HepG2 (cell line): Measurements from ENCODE around the gene ADSS2. TPM values are rescaled to one million over a fixed set of nuclear protein-coding genes. Genes with fewer than 3 reads are reported as not detected.

ENCODE experiments used
- ATAC-seq: fragments of 200-7000 bp; cut with Tn5 transposase; 3 replicates; pipeline ENCODE4 v1.9.1; 2020; ENCODE audit warnings: mild to moderate bottlenecking, moderate library complexity
- BruUV-seq: library from RNA; stranded (reverse); fragments of 400-500 nt; replicated peaks from 2 replicates; lab custom pipeline; 2021; lab: Mats Ljungman, UMichigan
- CTCF ChIA-PET: fragments of 300-600 bp; formaldehyde crosslinking; extraction: SDS; loops from one replicate; lab custom pipeline; 2021; ENCODE audit warnings: low total read pairs, inconsistent platforms, low intra/inter-chr PET ratio; lab: Yijun Ruan, JAX
- POLR2A ChIA-PET: fragments of 350-600 bp; sonication (Branson Sonifier 250); formaldehyde crosslinking; loops from one replicate; lab custom pipeline; 2020; ENCODE audit warnings: antibody characterized with exemption, inconsistent platforms; lab: Yijun Ruan, JAX
- DNase-seq: peaks from one replicate; pipeline ENCODE4 v3.0.0-alpha.2; 2015; ENCODE audit warnings: low spot score
- FAIRE-seq: peaks from 3 replicates; lab custom pipeline; 2011; peaks lifted over from hg19 to GRCh38; lab: Jason Lieb, UNC
- H2AFZ ChIP-seq: one replicate; pipeline ENCODE4 v1.6.1; 2011; ENCODE audit warnings: low read length, inconsistent platforms
- H3K27ac ChIP-seq: fragments of 300-600 bp; 3 replicates; pipeline ENCODE4 v1.8.0; 2011; ENCODE audit warnings: mixed run types, mild to moderate bottlenecking, mixed read lengths, low read length, inconsistent platforms; ENCODE audit not compliant: insufficient read depth; ENCODE audit errors: extremely low read length
- H3K27me3 ChIP-seq, 2 experiments: fragments of 200-600 bp in 1 of 2; 2 replicates in 1 of 2; 3 replicates in 1 of 2; pipeline versions ENCODE4 v1.6.0 to v1.8.0; 2011; ENCODE audit warnings: low read length in 2 of 2, mild to moderate bottlenecking in 2 of 2, moderate library complexity in 2 of 2, inconsistent platforms in 1 of 2; ENCODE audit not compliant: insufficient read depth in 2 of 2, control insufficient read depth in 1 of 2
- H3K36me3 ChIP-seq, 2 experiments: fragments of 200-600 bp in 1 of 2; replicated peaks in 1 of 2; 2 replicates in 1 of 2; 3 replicates in 1 of 2; pipeline versions ENCODE4 v1.5.1 to v1.8.0; 2011; ENCODE audit warnings: low read length in 2 of 2, inconsistent platforms in 1 of 2; ENCODE audit not compliant: insufficient read depth in 2 of 2, control insufficient read depth in 1 of 2
- H3K4me1 ChIP-seq: 2 replicates; pipeline ENCODE4 v1.5.1; 2012; ENCODE audit warnings: low read length, inconsistent platforms; ENCODE audit not compliant: insufficient read depth
- H3K4me2 ChIP-seq: 2 replicates; pipeline ENCODE4 v1.6.0; 2011; ENCODE audit warnings: low read depth, low read length, inconsistent platforms
- H3K4me3 ChIP-seq, 3 experiments: fragments of 200-600 bp in 1 of 3; sonication (generic), shearing (Covaris generic) in 1 of 3; replicated peaks in 1 of 3; 2 replicates each; pipeline ENCODE4 v1.5.1; 2011 to 2016; ENCODE audit warnings: low read length in 3 of 3, inconsistent platforms in 2 of 3, low read depth in 2 of 3, mild to moderate bottlenecking in 2 of 3, control low read depth in 1 of 3, mixed read lengths in 1 of 3; ENCODE audit not compliant: insufficient read depth in 1 of 3
- H3K79me2 ChIP-seq: one replicate; pipeline ENCODE4 v1.6.1; 2011; ENCODE audit warnings: low read length, inconsistent platforms; ENCODE audit not compliant: insufficient read depth
- H3K9ac ChIP-seq: 2 replicates; pipeline ENCODE4 v1.6.0; 2011; ENCODE audit warnings: mild to moderate bottlenecking, low read depth, low read length, inconsistent platforms; ENCODE audit not compliant: insufficient read depth
- H3K9me3 ChIP-seq: 2 replicates; pipeline ENCODE4 v1.5.1; 2012; ENCODE audit warnings: mild to moderate bottlenecking, low read length
- H4K20me1 ChIP-seq: 2 replicates; pipeline ENCODE4 v1.6.0; 2011; ENCODE audit warnings: inconsistent platforms, mild to moderate bottlenecking, low read length, moderate library complexity; ENCODE audit not compliant: insufficient read depth
- E2F2 ChIP-seq: sonication (generic); formaldehyde crosslinking; IDR thresholded peaks from 2 replicates; pipeline ENCODE4 v1.4.0; 2020; ENCODE audit warnings: missing genetic modification reagents, borderline replicate concordance
- FOSL2 ChIP-seq: sonication (generic); formaldehyde crosslinking; IDR thresholded peaks from 2 replicates; pipeline ENCODE4 v1.4.0; 2020; ENCODE audit warnings: missing genetic modification reagents
- HIVEP1 ChIP-seq: sonication (generic); formaldehyde crosslinking; IDR thresholded peaks from 2 replicates; pipeline ENCODE4 v1.4.0; 2020; ENCODE audit warnings: mild to moderate bottlenecking, missing genetic modification reagents
- PHB2 ChIP-seq: fragments of 450-650 bp; IDR thresholded peaks from 2 replicates; pipeline ENCODE4 v1.6.1; 2018; ENCODE audit not compliant: partially characterized antibody
- USF2 ChIP-seq, 2 experiments: sonication (generic) in 1 of 2; formaldehyde crosslinking in 1 of 2; IDR thresholded peaks; 2 replicates each; pipeline versions ENCODE4 v1.5.1 to v1.6.1; 2011 to 2020; ENCODE audit warnings: borderline replicate concordance in 1 of 2, low read depth in 1 of 2, low read length in 1 of 2, mild to moderate bottlenecking in 1 of 2, missing genetic modification reagents in 1 of 2, moderate library complexity in 1 of 2
- ZNF101 ChIP-seq: sonication (generic); formaldehyde crosslinking; IDR thresholded peaks from 2 replicates; pipeline ENCODE4 v1.4.0; 2020; ENCODE audit warnings: mild to moderate bottlenecking, low read depth, missing genetic modification reagents, borderline replicate concordance
- WGBS: methylation state at CpG from one replicate; pipeline ENCODE4 v1.1.6; 2017; ENCODE audit warnings: low lambda C conversion rate; 5-methylcytosine and 5-hydroxymethylcytosine counted together
- in situ Hi-C: cut with HindIII; loops from 2 replicates; pipeline ENCODE4 v1.10.0; 2017; ENCODE audit warnings: low pct_unique_long_range_greater_than_20kb; ENCODE audit not compliant: extremely low pct_ligation_motif_present
- intact Hi-C: fragments of 100-400 bp; cut with micrococcal nuclease; formaldehyde crosslinking; loops from one replicate; pipeline ENCODE4 v1.10.0; 2022; ENCODE audit not compliant: unreplicated experiment
- polyA plus RNA-seq, 8 experiments: library from polyadenylated mRNA; depleted of rRNA in 3 of 8; stranded (reverse) in 7 of 8; unstranded in 1 of 8; fragments of >200 nt; fragmentation: Illumina TruSeq in 4 of 8; extraction: Trizol in 4 of 8; gene quantifications; 2 replicates each; pipeline versions ENCODE4 v1.2.1 to v1.2.3, GENCODE V29; 2011 to 2016; ENCODE audit warnings: low read depth in 4 of 8, missing spikeins in 1 of 8, mixed read lengths in 1 of 8; ENCODE audit not compliant: insufficient read depth in 1 of 8
- total RNA-seq, 5 experiments: library from RNA; depleted of rRNA; stranded (reverse); fragments of >200 nt; fragmentation: Illumina TruSeq; extraction: Trizol; gene quantifications; 2 replicates each; pipeline ENCODE4 v1.2.3, GENCODE V29; 2016; ENCODE audit warnings: low read depth in 1 of 5

Gene ADSS2
- total and polyA plus RNA-seq, 2 of the 13 experiments (the other 11 are each of a cell fraction or from before 2014, with no cell fraction given): 15.1 to 43.4 TPM

GRCh38 chr1:244397131-244397530 lies 54.6 kb downstream of the ADSS2 start:
- ATAC-seq: no peak
- FAIRE-seq: no peak

GRCh38 chr1:244395965-244396364 lies 55.7 kb downstream of the ADSS2 start:
- FAIRE-seq (no peak), DNase-seq (no peak), ATAC-seq (peak; percentile 46)
- CTCF ChIA-PET: no interaction called here
- Histone ChIP-seq H3K27me3 (no peaks in the 10 kb centered on the region), H3K9ac (no peak overlapping the region), H3K4me2 (no peak overlapping the region), H3K4me3 (no peak overlapping the region), H3K9me3 (peaks cover 1% of the 10 kb centered on the region; the same call in 1 of the 2 replicates), H3K4me1 (peaks cover 9% of the 10 kb centered on the region; the same call in 1 of the 2 replicates), H3K79me2 (no peaks in the 10 kb centered on the region), H2AFZ (no peak overlapping the region), H3K36me3 (0 out of 5 replicates have a peak, but pooled peaks cover 0 to under 1% of the 10 kb centered on the region in 2 experiments), H3K27ac (no peak overlapping the region), H4K20me1 (no peaks in the 10 kb centered on the region)
- intact Hi-C loops (no loop called here), in situ Hi-C loops (no loop called here)
- WGBS: 70% methylated on average over 3 of the region's 5 CpGs
- no TSS peak for BruUV-seq
- POLR2A ChIA-PET: no interaction called here
- TF ChIP-seq ZNF101 (CRISPR knock-in tag): no peak
- TF ChIP-seq FOSL2 (CRISPR knock-in tag): peak; percentile 37; the same call in 1 of the 2 replicates
- 0 out of 2 replicates have a peak, but pooled peaks have one; percentile 13 for TF ChIP-seq USF2 (IDR thresholded peaks at IDR 0.05; ENCODE audit: low read depth, low read length)
- no peak for TF ChIP-seq USF2 (CRISPR knock-in tag; IDR thresholded peaks at IDR 0.05; ENCODE audit: borderline replicate concordance)

More at GRCh38 chr1:244397131-244397530, 54.6 kb downstream of the ADSS2 start:
- TF ChIP-seq PHB2 (no peak), E2F2 (CRISPR knock-in tag) (no peak), HIVEP1 (CRISPR knock-in tag) (no peak)
- Histone ChIP-seq H3K9me3 (peaks cover 9% of the 10 kb centered on the region; the same call in 1 of the 2 replicates), H3K27me3 (no peaks in the 10 kb centered on the region), H3K4me1 (0 out of 2 replicates have a peak, but pooled peaks cover under 1% of the 10 kb centered on the region), H3K4me2 (no peak overlapping the region), H3K9ac (no peak overlapping the region), H3K4me3 (no peak overlapping the region), H4K20me1 (no peaks in the 10 kb centered on the region), H3K27ac (no peak overlapping the region), H3K36me3 (peaks cover 0 to 3% of the 10 kb centered on the region in 2 experiments; a peak in 1 of 5 replicates), H3K79me2 (no peaks in the 10 kb centered on the region), H2AFZ (no peak overlapping the region)
- ChIA-PET POLR2A (no interaction called here), CTCF (no interaction called here)
- BruUV-seq: no TSS peak
- in situ Hi-C loops: no loop called here
- intact Hi-C loops: no loop called here
- DNase-seq: no peak
